ENCODE data around the gene RMND5A.

RMND5A gene

GRCh38 chr2:86790676-86791572 is 70.8 kb downstream of the RMND5A start, which contains the start of gene CD8A (continued):
- TF ChIP-seq ZNF302 (tag by site-specific recombination; IDR thresholded peaks at IDR 0.05; ENCODE audit: low read depth) (no peak), ZNF704 (tag by site-specific recombination; IDR thresholded peaks at IDR 0.05) (no peak), ZNF362 (tag by site-specific recombination; IDR thresholded peaks at IDR 0.05) (no peak), ZNF350 (tag by site-specific recombination; IDR thresholded peaks at IDR 0.05) (no peak), ZNF292 (tag by site-specific recombination; IDR thresholded peaks at IDR 0.05; ENCODE audit: borderline replicate concordance, low read depth) (no peak), ZNF843 (tag by site-specific recombination; IDR thresholded peaks at IDR 0.05) (no peak), ZFP69B (tag by site-specific recombination; IDR thresholded peaks at IDR 0.05) (no peak)

GRCh38 chr2:86791573-86791972 is 71.5 kb downstream of the RMND5A start:
- CTCF ChIA-PET = interaction anchor here (0.9 kb wide), 1 partner anchor 8 kb away, joined by 3 read pairs; no protein-coding TSS in a partner anchor
- no peaks in the 10 kb centered on the region for H3K4me1 ChIP-seq (ENCODE audit: control insufficient read depth, insufficient read depth, low read length)
- no peaks in the 10 kb centered on the region for H3K9me3 ChIP-seq (ENCODE audit: control insufficient read depth, insufficient read depth, low read depth, low read length)
- H3K27ac ChIP-seq (ENCODE audit: extremely low read depth, low read depth, low read length) = no peak overlapping the region
- no peak overlapping the region for H3K4me3 ChIP-seq (ENCODE audit: low read depth, low read length)
- no peaks in the 10 kb centered on the region for H3K36me3 ChIP-seq (ENCODE audit: control insufficient read depth in 2 of 2, insufficient read depth in 1 of 2, low read length in 2 of 2)
- no peak for TF ChIP-seq ZNF596 (tag by site-specific recombination; IDR thresholded peaks at IDR 0.05)
- no peak for TF ChIP-seq SP3 (tag by site-specific recombination; IDR thresholded peaks at IDR 0.05)
- no peak for TF ChIP-seq SCRT1 (tag by site-specific recombination; IDR thresholded peaks at IDR 0.05; ENCODE audit: borderline replicate concordance)
- POLR2A ChIA-PET = no interaction called here

- POLR2A ChIA-PET = interaction anchor here (0.6 kb wide), 1 partner anchor 184 kb away, joined by 3 read pairs; no protein-coding TSS in a partner anchor
- TF ChIP-seq ZNF449 (tag by site-specific recombination; IDR thresholded peaks at IDR 0.05) = no peak
- no peak for TF ChIP-seq ZNF654 (tag by site-specific recombination; IDR thresholded peaks at IDR 0.05; ENCODE audit: low read depth)
- no peak for TF ChIP-seq ZNF629 (tag by site-specific recombination; IDR thresholded peaks at IDR 0.05)
- no peak for TF ChIP-seq ZBTB44 (tag by site-specific recombination; IDR thresholded peaks at IDR 0.05)
- no peak for TF ChIP-seq ZNF529 (tag by site-specific recombination; IDR thresholded peaks at IDR 0.05; ENCODE audit: insufficient replicate concordance)
- no peak for TF ChIP-seq ZNF114 (tag by site-specific recombination; IDR thresholded peaks at IDR 0.05)
- TF ChIP-seq ZNF555 (tag by site-specific recombination; conservative IDR thresholded peaks at IDR 0.05) = no peak
Observed at GRCh38 chr2:86793752-86794151, 73.7 kb downstream of the RMND5A start.

More at GRCh38 chr2:86793752-86794151, 73.7 kb downstream of the RMND5A start:
- Histone ChIP-seq H3K36me3 (ENCODE audit: control insufficient read depth in 2 of 2, insufficient read depth in 1 of 2, low read length in 2 of 2) (no peaks in the 10 kb centered on the region; a peak in 1 of 3 replicates), H3K27ac (ENCODE audit: extremely low read depth, low read depth, low read length) (no peak overlapping the region), H3K4me1 (ENCODE audit: control insufficient read depth, insufficient read depth, low read length) (no peaks in the 10 kb centered on the region), H3K4me3 (ENCODE audit: low read depth, low read length) (no peak overlapping the region), H3K9me3 (ENCODE audit: control insufficient read depth, insufficient read depth, low read depth, low read length) (no peaks in the 10 kb centered on the region)
- CTCF ChIA-PET = no interaction called here
